ENCODE data around the gene SNPH. TPM values are rescaled to one million over a fixed set of nuclear protein-coding genes. Genes with fewer than 3 reads are reported as not detected.

The SNPH gene
- total and polyA plus RNA-seq, 11 donors, result 4.3 to 17.4 (median 11.1) TPM

GRCh38 chr20:1304710-1305515 lies 38.8 kb downstream of the SNPH start:
- 82 to 89% (median 85%) methylated on average over 25 to 31 of the region's 31 CpGs for WGBS, 4 donors
- no peaks in the 10 kb centered on the region for H3K27me3 ChIP-seq
- H3K9me3 ChIP-seq, result no peaks in the 10 kb centered on the region
- intact Hi-C loops (cut with DNase I), result no loop called here
- TF ChIP-seq CTCF (IDR thresholded peaks at IDR 0.05), result no peak
- TF ChIP-seq POLR2A (IDR thresholded peaks at IDR 0.05), result no peak
- H3K4me3 ChIP-seq, result no peak overlapping the region
- ATAC-seq, result no peak
- no peak for DNase-seq
- peaks cover 0 to 9% (median 0%) of the 10 kb centered on the region in 12 donors for H3K4me1 ChIP-seq
- H3K27ac ChIP-seq, result no peak overlapping the region
- peaks cover 0 to 26% (median 8%) of the 10 kb centered on the region in 9 donors for H3K36me3 ChIP-seq

GRCh38 chr20:1305712-1306111 lies 39.6 kb downstream of the SNPH start:
- no peak for ATAC-seq
- WGBS, 4 donors, result 90 to 93% (median 91%) methylated on average over 19 to 24 of the region's 24 CpGs

GRCh38 chr20:1306316-1307135 lies 40.4 kb downstream of the SNPH start:
- Histone ChIP-seq H3K4me3 (no peak overlapping the region), H3K4me1 (no peaks in the 10 kb centered on the region), H3K27me3 (no peaks in the 10 kb centered on the region), H3K36me3 (peaks cover 0 to 15% (median 5%) of the 10 kb centered on the region in 9 donors), H3K9me3 (no peaks in the 10 kb centered on the region), H3K27ac (no peak overlapping the region)
- intact Hi-C loops (cut with DNase I), result no loop called here
- DNase-seq (no peak), ATAC-seq (no peak)
- whole genome bisulfite sequencing, 4 donors, result 82 to 90% (median 86%) methylated on average over 13 to 14 of the region's 14 CpGs
- no peak for TF ChIP-seq CTCF (IDR thresholded peaks at IDR 0.05)
- TF ChIP-seq POLR2A (IDR thresholded peaks at IDR 0.05), result no peak

More at GRCh38 chr20:1305712-1306111, 39.6 kb downstream of the SNPH start:
- no peak for DNase-seq
- H3K4me1 ChIP-seq, result peaks cover 0 to 7% (median 0%) of the 10 kb centered on the region in 12 donors
- no peak overlapping the region for H3K4me3 ChIP-seq
- H3K36me3 ChIP-seq, result peaks cover 0 to 22% (median 8%) of the 10 kb centered on the region in 9 donors
- H3K9me3 ChIP-seq, result no peaks in the 10 kb centered on the region
- TF ChIP-seq CTCF (IDR thresholded peaks at IDR 0.05) (no peak), POLR2A (IDR thresholded peaks at IDR 0.05) (no peak)
- intact Hi-C loops (cut with DNase I), result no loop called here
- no peaks in the 10 kb centered on the region for H3K27me3 ChIP-seq
- no peak overlapping the region for H3K27ac ChIP-seq

- H3K4me3 ChIP-seq, result no peak overlapping the region
- H3K9me3 ChIP-seq, result no peaks in the 10 kb centered on the region
- no peak for TF ChIP-seq POLR2A (IDR thresholded peaks at IDR 0.05)
- TF ChIP-seq CTCF (IDR thresholded peaks at IDR 0.05), result no peak
- 86 to 94% (median 91%) methylated on average over 10 of the region's 10 CpGs for WGBS, 4 donors
- no peaks in the 10 kb centered on the region for H3K4me1 ChIP-seq
- H3K27ac ChIP-seq, result no peak overlapping the region
- ATAC-seq (no peak), DNase-seq (no peak)
- intact Hi-C loops (cut with DNase I), result no loop called here
- peaks cover 0 to 15% (median 5%) of the 10 kb centered on the region in 9 donors for H3K36me3 ChIP-seq
- H3K27me3 ChIP-seq, result no peaks in the 10 kb centered on the region
Measured at GRCh38 chr20:1307171-1307570, 41.1 kb downstream of the SNPH start.
